Right cardiac atrium (tissue), 5 donors: Measurements from ENCODE around the gene ABCE1. TPM values are rescaled to one million over a fixed set of nuclear protein-coding genes. Genes with fewer than 3 reads are reported as not detected.

ENCODE experiments used
- ATAC-seq, 2 donors: fragments of 200-7000 bp; cut with Tn5 transposase; one replicate each; pipeline versions ENCODE4 v1.8.0 to v1.9.1; 2020; ENCODE audit warnings: moderate library complexity in 2 of 2, mild to moderate bottlenecking in 1 of 2
- DNase-seq, 3 donors: peaks; one replicate each; pipeline ENCODE4 v3.0.0-alpha.2; 2020
- H3K27ac ChIP-seq: one replicate; pipeline ENCODE4 v1.5.1; 2013; ENCODE audit warnings: mild to moderate bottlenecking, low read length, control low read depth, moderate library complexity
- H3K27me3 ChIP-seq: one replicate; pipeline ENCODE4 v1.6.1; 2013; ENCODE audit not compliant: control insufficient read depth, insufficient read depth
- H3K4me1 ChIP-seq: one replicate; pipeline ENCODE4 v1.6.1; 2013; ENCODE audit warnings: low read length; ENCODE audit not compliant: control insufficient read depth, insufficient read depth
- H3K4me3 ChIP-seq: one replicate; pipeline ENCODE4 v1.5.1; 2013; ENCODE audit warnings: low read length, control low read depth
- H3K9me3 ChIP-seq: one replicate; pipeline ENCODE4 v1.6.1; 2013; ENCODE audit warnings: low read length; ENCODE audit not compliant: control insufficient read depth
- WGBS: extraction: QIAGEN DNeasy Blood & Tissue Kit; methylation state at CpG from one replicate; pipeline ENCODE4 v1.1.7; 2013; 5-methylcytosine and 5-hydroxymethylcytosine counted together
- intact Hi-C, 4 donors: fragments of 100-400 bp; cut with DNase I; formaldehyde crosslinking; loops; one replicate each; pipeline versions ENCODE4 v1.11.0 to v1.14.0; 2022 to 2023
- polyA plus RNA-seq: library from polyadenylated mRNA; stranded (reverse); fragments of 200-250 nt; gene quantifications from one replicate; pipeline ENCODE4 v1.2.3, GENCODE V29; 2013
- total RNA-seq, 4 donors: library from RNA; stranded (reverse); fragmentation: NEBNext Ultra II Directional; extraction: Animal tissue kit (Norgen Biotek cat#: 25700); gene quantifications; one replicate each; pipeline ENCODE4 v1.2.1, GENCODE V29; 2021
- donor health status: healthy with polysubstance abuse.
- donor health status: DM: no; HTN: yes; CAD: no.
- donor health status: DM: no; HTN: no; CAD: no.
- donor health status: DM: no; HTN: yes; CAD: no; lungs with severe emphysema.
- donor health status: DM: yes; HTN: yes; CAD: no.

ABCE1 gene
- total and polyA plus RNA-seq, 5 donors = 15.7 to 41.9 (median 29.9) TPM

- peak overlapping the region; percentile 62 for H3K27ac ChIP-seq
- ATAC-seq (no peak), DNase-seq (no peak)
- WGBS = 58% methylated on average over 9 of the region's 9 CpGs
- peak overlapping the region; percentile 67 for H3K4me3 ChIP-seq
- intact Hi-C loops = no loop called here
- H3K27me3 ChIP-seq = no peaks in the 10 kb centered on the region
- H3K4me1 ChIP-seq = peaks cover 4% of the 10 kb centered on the region
- H3K9me3 ChIP-seq = no peaks in the 10 kb centered on the region
These were observed 78.7 kb downstream of the ABCE1 start for GRCh38 chr4:145176641-145177432.

- peak overlapping the region; percentile 67 for H3K4me3 ChIP-seq
- ATAC-seq = peak in 1 of 2 donors; percentile 30
- H3K27ac ChIP-seq = peak overlapping the region; percentile 85
- H3K9me3 ChIP-seq = no peaks in the 10 kb centered on the region
- WGBS = 0% methylated on average over 4 of the region's 4 CpGs
- peaks cover 3% of the 10 kb centered on the region for H3K4me1 ChIP-seq
- no peaks in the 10 kb centered on the region for H3K27me3 ChIP-seq
- DNase-seq = no peak
- intact Hi-C loops = no loop called here
These were observed 79.4 kb downstream of the ABCE1 start for GRCh38 chr4:145177511-145177905.

- intact Hi-C loops = no loop called here
- Histone ChIP-seq H3K27ac (peak overlapping the region; percentile 97), H3K4me1 (peaks cover 3% of the 10 kb centered on the region), H3K27me3 (no peaks in the 10 kb centered on the region), H3K4me3 (peak overlapping the region; percentile 67), H3K9me3 (no peaks in the 10 kb centered on the region)
- DNase-seq (no peak), ATAC-seq (no peak)
- 15% methylated on average over 9 of the region's 9 CpGs for WGBS
These were observed 79.9 kb downstream of the ABCE1 start for GRCh38 chr4:145177906-145178538.

- H3K4me1 ChIP-seq = peaks cover 3% of the 10 kb centered on the region
- no peak for ATAC-seq
- H3K4me3 ChIP-seq = peak overlapping the region; percentile 67
- peak overlapping the region; percentile 94 for H3K27ac ChIP-seq
- no peaks in the 10 kb centered on the region for H3K9me3 ChIP-seq
- WGBS = 7% methylated on average over 5 of the region's 5 CpGs
- no peak for DNase-seq
- intact Hi-C loops = no loop called here
- H3K27me3 ChIP-seq = no peaks in the 10 kb centered on the region
These were observed 80.7 kb downstream of the ABCE1 start for GRCh38 chr4:145178740-145179280.

Other genes starting within 250 kb of the ABCE1 start
- 10 to 100 TPM; 14.7 to 17.7 (median 16.3) TPM for gene ANAPC10, start 115 bp upstream of the ABCE1 start, total RNA-seq
- 21.0 TPM for gene ANAPC10, start 115 bp upstream of the ABCE1 start, polyA plus RNA-seq
- gene OTUD4, start 82.3 kb downstream of the ABCE1 start, total RNA-seq = 10 to 100 TPM; 27.0 to 27.6 (median 27.1) TPM
- 8.8 TPM for gene OTUD4, start 82.3 kb downstream of the ABCE1 start, polyA plus RNA-seq